ENCODE measurements around the gene LGALS7. TPM values are rescaled to one million over a fixed set of nuclear protein-coding genes. Genes with fewer than 3 reads are reported as not detected.
"Not testable (repeated sequence)": the region's sequence is repeated elsewhere in the genome, so short reads cannot be mapped to it uniquely, and the experiment has no call there.

Gene LGALS7
- total and polyA plus RNA-seq, 2 experiments from 2014 or later: not detected

DNA sequence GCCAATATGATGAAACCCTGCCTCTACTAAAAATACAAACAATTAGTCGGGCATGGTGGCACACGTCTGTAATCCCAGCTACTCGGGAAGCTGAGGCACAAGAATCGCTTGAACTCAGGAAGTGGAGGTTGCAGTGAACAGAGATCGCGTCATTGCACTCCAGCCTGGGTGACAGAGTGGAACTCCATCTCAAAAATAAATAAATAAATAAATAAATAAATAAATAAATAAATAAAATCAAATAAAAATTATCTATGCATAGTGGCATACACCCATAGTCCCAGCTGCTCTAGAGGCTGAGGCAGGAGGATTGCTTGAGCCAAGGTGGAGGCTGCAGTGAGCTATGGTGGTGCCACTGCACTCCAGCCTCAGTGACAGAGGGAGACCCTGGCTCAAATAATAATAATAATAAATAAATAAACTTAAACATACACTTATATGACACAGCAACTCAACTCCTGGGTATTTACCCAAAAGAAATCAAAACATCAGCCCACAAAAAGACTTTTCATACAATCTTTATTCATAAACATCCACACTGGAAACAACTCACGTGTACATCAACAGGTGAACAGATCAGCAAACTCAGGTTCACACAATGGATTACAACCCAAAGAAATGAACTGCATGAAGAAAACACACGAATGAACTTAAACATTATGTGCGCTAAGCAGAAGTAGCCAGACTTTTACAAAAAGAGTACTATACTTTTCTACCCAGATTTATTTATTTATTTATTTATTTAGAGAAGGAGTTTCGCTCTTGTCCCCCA is 6.9 kb downstream of the LGALS7 start:
- H3K27ac ChIP-seq: no peak overlapping the region
- TF ChIP-seq, protein P1, sequence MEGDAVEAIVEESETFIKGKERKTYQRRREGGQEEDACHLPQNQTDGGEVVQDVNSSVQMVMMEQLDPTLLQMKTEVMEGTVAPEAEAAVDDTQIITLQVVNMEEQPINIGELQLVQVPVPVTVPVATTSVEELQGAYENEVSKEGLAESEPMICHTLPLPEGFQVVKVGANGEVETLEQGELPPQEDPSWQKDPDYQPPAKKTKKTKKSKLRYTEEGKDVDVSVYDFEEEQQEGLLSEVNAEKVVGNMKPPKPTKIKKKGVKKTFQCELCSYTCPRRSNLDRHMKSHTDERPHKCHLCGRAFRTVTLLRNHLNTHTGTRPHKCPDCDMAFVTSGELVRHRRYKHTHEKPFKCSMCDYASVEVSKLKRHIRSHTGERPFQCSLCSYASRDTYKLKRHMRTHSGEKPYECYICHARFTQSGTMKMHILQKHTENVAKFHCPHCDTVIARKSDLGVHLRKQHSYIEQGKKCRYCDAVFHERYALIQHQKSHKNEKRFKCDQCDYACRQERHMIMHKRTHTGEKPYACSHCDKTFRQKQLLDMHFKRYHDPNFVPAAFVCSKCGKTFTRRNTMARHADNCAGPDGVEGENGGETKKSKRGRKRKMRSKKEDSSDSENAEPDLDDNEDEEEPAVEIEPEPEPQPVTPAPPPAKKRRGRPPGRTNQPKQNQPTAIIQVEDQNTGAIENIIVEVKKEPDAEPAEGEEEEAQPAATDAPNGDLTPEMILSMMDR (IDR thresholded peaks at IDR 0.05; ENCODE audit: low read depth, low read length): no peak
- H3K36me3 ChIP-seq: no peaks in the 10 kb centered on the region
- no peaks in the 10 kb centered on the region for H3K27me3 ChIP-seq
- DNase-seq (ENCODE audit: low read depth in 1 of 2, low spot score in 1 of 2): no peak
- H3K4me1 ChIP-seq (ENCODE audit: low read depth): no peaks in the 10 kb centered on the region
- no peak overlapping the region for H3K4me3 ChIP-seq
- H3K9me3 ChIP-seq (ENCODE audit: low read depth): no peaks in the 10 kb centered on the region

DNA sequence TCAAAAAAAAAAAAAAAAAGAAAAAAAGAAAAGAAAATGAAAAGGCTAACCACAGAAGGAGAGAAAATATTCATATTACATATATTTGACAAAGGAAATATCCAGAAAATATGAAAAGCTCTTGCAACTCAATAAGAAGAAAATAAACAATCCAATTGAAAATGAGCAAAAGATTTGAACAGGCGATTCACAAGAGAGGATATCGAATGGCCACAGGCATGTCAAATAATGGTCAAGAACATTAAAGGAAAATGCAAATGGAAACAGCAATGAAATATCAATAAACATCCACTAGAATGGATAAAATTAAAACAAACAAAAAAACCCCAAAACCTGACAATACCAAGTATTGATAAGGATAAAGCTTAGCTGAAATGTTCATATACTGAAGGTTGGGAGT is 8.1 kb downstream of the LGALS7 start:
- H3K36me3 ChIP-seq: no peaks in the 10 kb centered on the region
- no peak overlapping the region for H3K4me3 ChIP-seq
- no peaks in the 10 kb centered on the region for H3K4me1 ChIP-seq (ENCODE audit: low read depth)
- TF ChIP-seq, protein P1 (IDR thresholded peaks at IDR 0.05; ENCODE audit: low read depth, low read length): no peak
- H3K27ac ChIP-seq: no peak overlapping the region
- H3K9me3 ChIP-seq (ENCODE audit: low read depth): no peaks in the 10 kb centered on the region
- H3K27me3 ChIP-seq: no peaks in the 10 kb centered on the region
- DNase-seq (ENCODE audit: low read depth in 1 of 2, low spot score in 1 of 2): no peak

- TF ChIP-seq, protein P1 (IDR thresholded peaks at IDR 0.05; ENCODE audit: low read depth, low read length): no peak
- no peak overlapping the region for H3K4me3 ChIP-seq
- no peaks in the 10 kb centered on the region for H3K36me3 ChIP-seq
- no peaks in the 10 kb centered on the region for H3K27me3 ChIP-seq
- H3K27ac ChIP-seq: no peak overlapping the region
- no peaks in the 10 kb centered on the region for H3K4me1 ChIP-seq (ENCODE audit: low read depth)
- no peak for DNase-seq (ENCODE audit: low read depth in 1 of 2, low spot score in 1 of 2)
- H3K9me3 ChIP-seq (ENCODE audit: low read depth): no peaks in the 10 kb centered on the region
These were observed 9.5 kb downstream of the LGALS7 start for GRCh38 chr19:38763795-38764220.

- H3K27ac ChIP-seq; H3K27me3 ChIP-seq; H3K4me3 ChIP-seq; H3K9me3 ChIP-seq (ENCODE audit: low read depth); H3K4me1 ChIP-seq (ENCODE audit: low read depth); DNase-seq (ENCODE audit: low read depth in 1 of 2, low spot score in 1 of 2); H3K36me3 ChIP-seq: not testable (repeated sequence)
These were observed 11.4 kb downstream of the LGALS7 start for GRCh38 chr19:38761884-38762389.

DNA sequence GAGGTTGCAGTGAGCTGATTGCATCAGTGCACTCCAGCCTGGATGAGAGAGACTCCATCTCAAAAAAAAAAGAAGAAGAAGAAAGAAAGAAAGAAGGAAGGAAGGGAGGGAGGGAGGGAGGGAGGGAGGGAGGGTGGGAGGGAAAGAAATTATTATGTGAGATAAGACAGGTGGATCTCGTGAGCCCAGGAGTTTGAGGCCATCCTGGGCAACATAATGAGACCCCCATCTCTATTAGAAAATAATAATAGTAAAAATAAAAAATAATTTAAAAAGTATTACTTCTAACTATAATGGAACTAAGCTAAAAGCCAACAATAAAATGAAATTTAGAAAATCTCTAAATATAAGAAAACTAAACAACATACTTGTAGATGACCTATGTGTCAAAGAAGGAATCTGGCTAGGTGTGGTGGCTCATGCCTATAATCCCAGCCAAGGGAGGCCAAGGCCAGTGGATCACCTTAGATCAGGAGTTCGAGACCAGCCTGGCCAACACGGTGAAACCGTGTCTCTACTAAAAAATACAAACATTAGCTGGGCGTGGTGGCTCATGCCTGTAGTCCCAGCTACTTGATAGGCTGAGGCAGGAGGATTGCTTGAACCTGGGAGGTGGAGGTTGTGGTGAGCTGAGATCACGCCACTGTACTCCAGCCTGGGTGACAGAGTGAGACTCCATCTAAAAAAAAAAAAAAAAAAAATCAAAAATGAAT is 12.4 kb downstream of the LGALS7 start:
- H3K27ac ChIP-seq; H3K4me1 ChIP-seq (ENCODE audit: low read depth); H3K4me3 ChIP-seq; H3K9me3 ChIP-seq (ENCODE audit: low read depth); H3K27me3 ChIP-seq; DNase-seq (ENCODE audit: low read depth in 1 of 2, low spot score in 1 of 2); H3K36me3 ChIP-seq: not testable (repeated sequence)

DNA sequence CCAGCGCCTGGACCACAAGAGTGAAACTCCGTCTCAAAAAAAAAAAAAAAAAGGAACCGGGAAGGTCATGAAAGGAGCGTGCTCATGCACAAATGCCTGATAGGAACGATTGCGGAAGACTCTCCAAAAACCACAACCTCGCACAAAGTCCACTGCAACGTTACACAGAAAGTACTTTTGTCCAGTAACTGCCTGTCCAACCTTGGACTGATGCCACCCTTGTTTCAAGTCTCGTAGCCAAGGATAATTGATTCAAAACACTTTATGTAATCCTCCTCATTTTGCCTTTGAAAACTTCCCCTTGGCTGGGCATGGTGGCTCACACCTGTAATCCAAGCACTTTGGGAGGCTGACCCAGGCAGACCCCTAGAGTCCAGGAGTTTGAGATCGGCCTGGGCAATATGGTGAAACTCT is 13.7 kb downstream of the LGALS7 start:
- Histone ChIP-seq H3K36me3 (no peaks in the 10 kb centered on the region), H3K27ac (no peak overlapping the region), H3K4me3 (no peak overlapping the region), H3K27me3 (no peaks in the 10 kb centered on the region), H3K4me1 (ENCODE audit: low read depth) (no peaks in the 10 kb centered on the region), H3K9me3 (ENCODE audit: low read depth) (no peaks in the 10 kb centered on the region)
- DNase-seq (ENCODE audit: low read depth in 1 of 2, low spot score in 1 of 2): peak in 1 of 2 donors; percentile 83
- TF ChIP-seq, protein P1 (IDR thresholded peaks at IDR 0.05; ENCODE audit: low read depth, low read length): no peak

DNA sequence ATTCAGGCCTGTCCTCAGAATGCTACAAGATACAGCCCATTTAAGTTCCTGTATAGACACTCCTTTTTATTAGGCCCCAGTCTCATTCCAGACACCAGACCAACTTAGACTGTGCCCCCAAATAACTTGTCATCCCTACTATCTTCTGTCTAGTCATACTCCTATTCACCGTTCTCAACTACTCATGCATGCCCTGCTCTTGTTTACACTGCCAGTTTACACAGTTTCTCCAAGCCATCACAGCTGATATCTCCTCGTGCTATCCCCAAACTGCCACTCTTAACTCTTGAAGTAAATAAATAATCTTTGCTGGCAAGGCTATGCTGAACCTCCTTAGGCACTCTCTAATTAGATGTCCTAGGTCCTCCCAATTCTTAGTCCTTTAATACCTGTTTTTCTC is 19.1 kb downstream of the LGALS7 start:
- not testable (repeated sequence) for H3K27me3 ChIP-seq; H3K27ac ChIP-seq; H3K4me1 ChIP-seq (ENCODE audit: low read depth); H3K9me3 ChIP-seq (ENCODE audit: low read depth); H3K36me3 ChIP-seq; H3K4me3 ChIP-seq; DNase-seq (ENCODE audit: low read depth in 1 of 2, low spot score in 1 of 2)

DNA sequence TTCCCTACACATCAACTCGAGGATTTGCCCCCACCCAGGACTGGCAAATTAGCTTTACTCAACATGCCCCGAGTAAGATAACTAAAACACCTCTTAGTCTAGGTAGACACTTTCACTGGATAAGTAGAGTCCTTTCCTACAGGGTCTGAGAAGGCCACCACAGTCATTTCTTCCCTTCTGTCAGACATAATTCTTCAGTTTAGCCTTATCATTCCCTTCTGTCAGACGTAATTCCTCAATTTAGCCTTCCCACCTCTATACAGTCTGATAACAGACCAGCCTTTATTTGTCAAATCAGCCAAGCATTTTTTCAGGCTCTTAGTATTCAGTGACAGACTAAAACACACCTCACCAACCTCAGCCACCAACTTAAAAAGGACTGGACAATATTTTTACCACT is 19.5 kb downstream of the LGALS7 start:
- H3K27ac ChIP-seq; H3K27me3 ChIP-seq; H3K4me3 ChIP-seq; H3K9me3 ChIP-seq (ENCODE audit: low read depth); H3K36me3 ChIP-seq; H3K4me1 ChIP-seq (ENCODE audit: low read depth); DNase-seq (ENCODE audit: low read depth in 1 of 2, low spot score in 1 of 2): not testable (repeated sequence)
